H1 (cell line): ENCODE results near the gene NDUFA8. TPM values are rescaled to one million over a fixed set of nuclear protein-coding genes. Genes with fewer than 3 reads are reported as not detected.

Source experiments
- CTCF ChIA-PET: fragments of 300-600 bp; sonication (Branson Sonifier 250); formaldehyde crosslinking; loops from one replicate; lab custom pipeline; 2021; ENCODE audit not compliant: partially characterized antibody; lab: Charles Lee
- POLR2A ChIA-PET: fragments of 300-600 bp; sonication (Branson Sonifier 250); formaldehyde crosslinking; loops from one replicate; lab custom pipeline; 2021; ENCODE audit warnings: inconsistent platforms; ENCODE audit not compliant: partially characterized antibody; lab: Charles Lee
- DNase-seq, 2 experiments: peaks; one replicate each; pipeline versions ENCODE4 v3.0.0 to v3.0.0-alpha.2; 2010 to 2022; ENCODE audit warnings: low spot score in 2 of 2, low read depth in 1 of 2, mixed read lengths in 1 of 2
- FAIRE-seq: peaks from 2 replicates; lab custom pipeline; 2011; peaks lifted over from hg19 to GRCh38; lab: Jason Lieb, UNC
- H2AFZ ChIP-seq: 2 replicates; pipeline ENCODE4 v1.8.1; 2012; ENCODE audit warnings: low read length, inconsistent platforms
- H2AK5ac ChIP-seq: 2 replicates; pipeline ENCODE4 v1.6.1; 2013; ENCODE audit warnings: low read depth, low read length
- H2BK120ac ChIP-seq: replicated peaks from 2 replicates; pipeline ENCODE3; 2013; ENCODE audit warnings: low read depth, low read length, inconsistent platforms
- H2BK12ac ChIP-seq: 2 replicates; pipeline ENCODE4 v1.6.1; 2013; ENCODE audit warnings: low read depth, low read length
- H2BK15ac ChIP-seq: 2 replicates; pipeline ENCODE4 v1.6.1; 2013; ENCODE audit warnings: low read length
- H2BK20ac ChIP-seq: 2 replicates; pipeline ENCODE4 v1.6.1; 2013; ENCODE audit warnings: low read length
- H2BK5ac ChIP-seq: 2 replicates; pipeline ENCODE4 v1.6.1; 2013; ENCODE audit warnings: low read depth, low read length
- H3K14ac ChIP-seq: 2 replicates; pipeline ENCODE4 v1.6.1; 2013; ENCODE audit warnings: inconsistent platforms; ENCODE audit not compliant: insufficient read length
- H3K18ac ChIP-seq: 2 replicates; pipeline ENCODE4 v1.6.1; 2013; ENCODE audit warnings: low read length; ENCODE audit errors: extremely low read depth
- H3K23ac ChIP-seq: 2 replicates; pipeline ENCODE4 v1.6.1; 2013; ENCODE audit warnings: inconsistent platforms; ENCODE audit not compliant: insufficient read length
- H3K23me2 ChIP-seq: 2 replicates; pipeline ENCODE4 v1.6.1; 2013; ENCODE audit warnings: low read depth, low read length
- H3K27ac ChIP-seq: 2 replicates; pipeline ENCODE4 v1.6.1; 2011; ENCODE audit warnings: low read depth, low read length, inconsistent platforms
- H3K27me3 ChIP-seq, 4 experiments: replicated peaks in 1 of 4; 1 replicate in 1 of 4; 2 replicates in 3 of 4; pipeline versions ENCODE4 v1.6.1 to v1.8.1; 2011 to 2013; ENCODE audit warnings: low read length in 3 of 4, mild to moderate bottlenecking in 3 of 4, inconsistent platforms in 2 of 4, mixed read lengths in 2 of 4, moderate library complexity in 1 of 4; ENCODE audit not compliant: control insufficient read depth in 3 of 4, insufficient read depth in 3 of 4; ENCODE audit errors: extremely low read depth in 1 of 4
- H3K36me3 ChIP-seq, 4 experiments: 2 replicates each; pipeline versions ENCODE4 v1.6.1 to v1.8.1; 2011 to 2013; ENCODE audit warnings: mild to moderate bottlenecking in 4 of 4, low read length in 3 of 4, moderate library complexity in 2 of 4, control low read depth in 1 of 4, inconsistent platforms in 1 of 4; ENCODE audit not compliant: insufficient read depth in 4 of 4, control insufficient read depth in 2 of 4
- H3K4ac ChIP-seq: replicated peaks from 2 replicates; pipeline ENCODE3; 2013; ENCODE audit warnings: low read length, low read depth, mixed read lengths, inconsistent platforms; ENCODE audit not compliant: insufficient read length
- H3K4me1 ChIP-seq, 4 experiments: replicated peaks in 1 of 4; 1 replicate in 1 of 4; 2 replicates in 3 of 4; pipeline versions ENCODE4 v1.6.1 to v1.8.1; 2011 to 2013; ENCODE audit warnings: low read length in 3 of 4, inconsistent platforms in 2 of 4, mixed read lengths in 1 of 4; ENCODE audit not compliant: insufficient read depth in 4 of 4, control insufficient read depth in 3 of 4
- H3K4me2 ChIP-seq, 2 experiments: 2 replicates each; pipeline versions ENCODE4 v1.6.1 to v1.8.1; 2011 to 2013; ENCODE audit warnings: low read depth in 2 of 2, low read length in 2 of 2, control low read depth in 1 of 2, inconsistent platforms in 1 of 2, mild to moderate bottlenecking in 1 of 2; ENCODE audit not compliant: insufficient read depth in 1 of 2
- H3K4me3 ChIP-seq, 4 experiments: fragments of 200-600, 300-600 bp in 1 of 4; sonication (generic), shearing (Covaris generic), sonication (Bioruptor Twin) in 1 of 4; 2 replicates each; pipeline versions ENCODE4 v1.5.1 to v1.8.1; 2011 to 2016; ENCODE audit warnings: low read length in 4 of 4, low read depth in 3 of 4, control low read depth in 2 of 4, inconsistent platforms in 2 of 4, mild to moderate bottlenecking in 2 of 4, mixed read lengths in 1 of 4, moderate library complexity in 1 of 4; ENCODE audit not compliant: insufficient read depth in 2 of 4; ENCODE audit errors: extremely low read depth in 1 of 4
- H3K56ac ChIP-seq: replicated peaks from 2 replicates; pipeline ENCODE3; 2013; ENCODE audit warnings: low read depth, mild to moderate bottlenecking, mixed read lengths, low read length, inconsistent platforms; ENCODE audit not compliant: insufficient read length
- H3K79me1 ChIP-seq: 2 replicates; pipeline ENCODE4 v1.6.1; 2013; ENCODE audit warnings: low read depth, low read length, control low read depth
- H3K79me2 ChIP-seq, 2 experiments: 2 replicates each; pipeline versions ENCODE4 v1.6.1 to v1.8.1; 2012 to 2013; ENCODE audit warnings: low read length in 2 of 2, mild to moderate bottlenecking in 2 of 2, inconsistent platforms in 1 of 2; ENCODE audit not compliant: insufficient read depth in 2 of 2, control insufficient read depth in 1 of 2
- H3K9ac ChIP-seq, 4 experiments: replicated peaks in 1 of 4; 1 replicate in 1 of 4; 2 replicates in 3 of 4; pipeline versions ENCODE4 v1.6.1 to v1.8.1; 2011 to 2013; ENCODE audit warnings: low read depth in 3 of 4, low read length in 3 of 4, control low read depth in 2 of 4, mild to moderate bottlenecking in 2 of 4, moderate library complexity in 2 of 4, inconsistent platforms in 1 of 4; ENCODE audit errors: extremely low read depth in 1 of 4
- H3K9me3 ChIP-seq, 2 experiments: 2 replicates each; pipeline versions ENCODE4 v1.6.1 to v1.8.1; 2012 to 2013; ENCODE audit warnings: mild to moderate bottlenecking in 2 of 2, moderate library complexity in 2 of 2, control low read depth in 1 of 2, inconsistent platforms in 1 of 2, low read depth in 1 of 2, low read length in 1 of 2, mixed read lengths in 1 of 2; ENCODE audit not compliant: insufficient read depth in 2 of 2
- H4K20me1 ChIP-seq, 2 experiments: replicated peaks in 1 of 2; 2 replicates each; pipeline versions ENCODE3 to v1.8.1; 2011 to 2013; ENCODE audit warnings: inconsistent platforms in 2 of 2, low read length in 2 of 2, mild to moderate bottlenecking in 1 of 2; ENCODE audit not compliant: insufficient read depth in 2 of 2, control insufficient read depth in 1 of 2
- H4K5ac ChIP-seq: 2 replicates; pipeline ENCODE4 v1.6.1; 2013; ENCODE audit warnings: low read length, low read depth, mixed read lengths, inconsistent platforms; ENCODE audit not compliant: insufficient read length
- H4K8ac ChIP-seq: 2 replicates; pipeline ENCODE4 v1.8.0; 2013; ENCODE audit warnings: mild to moderate bottlenecking, moderate library complexity, low read length, inconsistent platforms; ENCODE audit not compliant: insufficient read depth; ENCODE audit errors: extremely low read depth
- H4K91ac ChIP-seq: replicated peaks from 2 replicates; pipeline ENCODE3; 2013; ENCODE audit warnings: low read length, mixed read lengths, inconsistent platforms; ENCODE audit not compliant: insufficient read length
- HDAC2 ChIP-seq, 2 experiments: fragments of 300-600 bp in 1 of 2; sonication (generic) in 1 of 2; IDR thresholded peaks; 2 replicates each; pipeline ENCODE4 v1.6.1; 2011 to 2012; ENCODE audit warnings: low read depth in 2 of 2, low read length in 2 of 2, mild to moderate bottlenecking in 2 of 2, moderate library complexity in 2 of 2, borderline replicate concordance in 1 of 2, inconsistent platforms in 1 of 2
- JUN ChIP-seq: IDR thresholded peaks from 2 replicates; pipeline ENCODE4 v1.6.1; 2011; ENCODE audit warnings: low read depth, mild to moderate bottlenecking, improper control_type of control experiment, low read length
- NRF1 ChIP-seq: IDR thresholded peaks from 2 replicates; pipeline ENCODE4 v1.6.1; 2011; ENCODE audit warnings: mild to moderate bottlenecking, low read depth, low read length, improper control_type of control experiment
- PHF8 ChIP-seq: fragments of 200-600 bp; sonication (generic); conservative IDR thresholded peaks from 2 replicates; pipeline ENCODE4 v1.7.1; 2012; ENCODE audit warnings: low read depth, mild to moderate bottlenecking, inconsistent platforms, low read length, moderate library complexity
- SIN3A ChIP-seq, 2 experiments: IDR thresholded peaks in 1 of 2; conservative IDR thresholded peaks in 1 of 2; 2 replicates each; pipeline ENCODE4 v1.6.1; 2011 to 2012; ENCODE audit warnings: low read length in 2 of 2, improper control_type of control experiment in 1 of 2, low read depth in 1 of 2, mild to moderate bottlenecking in 1 of 2
- TBP ChIP-seq: IDR thresholded peaks from 2 replicates; pipeline ENCODE4 v1.6.1; 2011; ENCODE audit warnings: low read depth, low read length, improper control_type of control experiment
- WGBS, 2 experiments: shearing (Covaris generic) in 1 of 2; methylation state at CpG; one replicate each; pipeline versions ENCODE4 v1.1.6 to v1.1.7; 2013 to 2015; ENCODE audit warnings: low lambda C conversion rate in 2 of 2, mixed read lengths in 2 of 2, inconsistent platforms in 1 of 2, low coverage in 1 of 2, missing lambda C conversion rate in 1 of 2; ENCODE audit not compliant: insufficient replicate concordance in 2 of 2, insufficient coverage in 1 of 2, insufficient read length in 1 of 2; ENCODE audit errors: extremely low coverage in 1 of 2, missing lambda C conversion rate in 1 of 2; 5-methylcytosine and 5-hydroxymethylcytosine counted together
- long read RNA-seq, 2 experiments: library from RNA in 1 of 2; library from capped mRNA in 1 of 2; stranded (forward); transcript quantifications; one replicate each; pipeline ENCODE4 v2.0.0, GENCODE V29; 2021; ENCODE audit warnings: inconsistent platforms in 1 of 2
- polyA minus RNA-seq, 3 experiments: library from RNA; depleted of rRNA, polyadenylated mRNA; stranded (reverse); fragments of >200 nt; gene quantifications; 1 replicate in 2 of 3; 2 replicates in 1 of 3; pipeline ENCODE4 v1.2.3, GENCODE V29; 2011
- polyA plus RNA-seq, 7 experiments: library from polyadenylated mRNA; depleted of rRNA in 3 of 7; stranded (reverse) in 5 of 7; unstranded in 2 of 7; fragments of >200 nt in 5 of 7; fragments of 200-250 nt in 2 of 7; gene quantifications; 1 replicate in 5 of 7; 2 replicates in 1 of 7; 4 replicates in 1 of 7; pipeline versions ENCODE4 v1.2.1 to v1.2.3, GENCODE V29; 2011 to 2013; ENCODE audit warnings: missing spikeins in 2 of 7, mixed read lengths in 2 of 7
- total RNA-seq: library from RNA; stranded (reverse); fragmentation: NEBNext Ultra II Directional; extraction: Animal tissue kit (Norgen Biotek cat#: 25700); gene quantifications from 2 replicates; pipeline ENCODE4 v1.2.1, GENCODE V29; 2021

The NDUFA8 gene
- total RNA-seq (59.8 and 61.0 TPM in 2 replicates), polyA plus RNA-seq (2011; rRNA removed) (56.6 and 73.8 TPM in 2 replicates), polyA minus RNA-seq (2011; rRNA and poly(A)+ RNA removed) (31.9 and 35.9 TPM in 2 replicates)
- 79.1 TPM for polyA plus RNA-seq (2011; cell fraction: cytosol; rRNA removed)
- 28.4 TPM for polyA plus RNA-seq (2011; cell fraction: nucleus; rRNA removed)
- 77.6 to 100 TPM (median 85.9 TPM) in 4 replicates for polyA plus RNA-seq (2012, experiment 1 of 2)
- polyA plus RNA-seq (2012, experiment 2 of 2) = 79.9 TPM
- 79.1 TPM for polyA plus RNA-seq (2013, experiment 1 of 2)
- polyA plus RNA-seq (2013, experiment 2 of 2) = 79.1 TPM
- 19.2 TPM for polyA minus RNA-seq (2011; cell fraction: cytosol; rRNA and poly(A)+ RNA removed)
- 11.1 TPM for polyA minus RNA-seq (2011; cell fraction: nucleus; rRNA and poly(A)+ RNA removed)
- long read RNA-seq, experiment 1, transcript NDUFA8-201 (4 exons, 844 nt) = major isoform, 40 of 56 reads
- long read RNA-seq, experiment 1, partial matches to known transcripts = 8 of 56 reads
- long read RNA-seq, experiment 1, other reads (novel, unspliced or antisense) = 8 of 56 reads
- long read RNA-seq, experiment 2, transcript NDUFA8-201 (4 exons, 844 nt) = major isoform, 104 of 105 reads
- long read RNA-seq, experiment 2, partial matches to known transcripts = 0 of 105 reads
- long read RNA-seq, experiment 2, other reads (novel, unspliced or antisense) = 1 of 105 reads

DNA sequence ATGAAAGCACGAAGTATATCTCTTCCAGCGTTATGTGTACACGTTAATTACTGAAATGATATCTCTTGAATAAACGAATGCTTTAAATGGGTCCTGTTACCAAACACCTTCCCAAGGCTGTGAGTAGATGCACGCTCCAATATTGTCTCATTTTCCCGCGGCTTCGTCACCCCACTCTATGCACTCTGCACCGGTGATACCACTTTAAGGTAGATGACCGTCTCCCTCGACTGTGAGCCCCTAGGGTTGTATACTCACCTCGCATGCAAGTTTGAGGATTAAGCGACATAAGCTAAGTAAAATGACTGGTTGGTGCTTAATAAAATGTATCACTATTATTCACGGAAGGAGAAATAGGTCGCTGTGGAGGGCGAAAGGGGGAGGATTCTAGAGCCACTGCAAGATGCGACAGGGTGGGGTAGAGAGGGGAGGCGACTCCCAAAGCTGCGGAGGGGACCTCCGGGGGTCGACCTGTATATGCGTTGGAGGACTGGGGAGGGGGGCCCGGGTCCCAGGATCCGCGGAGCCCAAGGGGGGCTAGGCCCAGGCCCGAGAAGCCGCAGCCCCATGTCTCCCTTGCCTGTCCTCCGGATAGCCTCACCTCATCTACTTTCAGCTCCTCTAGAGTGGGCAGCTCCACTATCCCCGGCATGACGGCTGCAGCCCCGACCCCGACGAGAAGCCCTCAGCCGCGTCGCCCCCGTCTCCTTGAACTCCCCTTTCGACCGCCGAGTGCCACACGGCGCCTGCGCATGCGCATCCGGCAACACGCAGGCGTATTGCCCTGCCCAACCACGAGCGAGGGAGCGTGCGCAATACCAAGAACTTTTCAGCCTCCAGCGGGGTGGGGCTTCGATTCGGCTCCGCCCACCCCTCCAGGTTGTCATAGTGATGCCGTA, at the start of gene NDUFA8, which contains the start of gene MORN5:
TSS of gene NDUFA8 (minus strand) at position 754 of the 899 bp plus-strand sequence. CDS start at position 652, 102 bp downstream.
TSS of gene MORN5 (plus strand) at position 883 of the 899 bp plus-strand sequence. CDS start 65 bp downstream, outside the sequence.
- H2BK5ac ChIP-seq = peak within 1 kb of the TSS; percentile 69; the same call in 1 of the 2 replicates
- peaks cover 0 to 4% (median 0%) of the 10 kb centered on the region in 4 experiments; a peak in 2 of 7 replicates for H3K4me1 ChIP-seq
- DNase-seq (peak; percentile 93 to 99), FAIRE-seq (peak; percentile 98)
- no peak within 1 kb of the TSS for H2AK5ac ChIP-seq
- H2BK120ac ChIP-seq = no peak within 1 kb of the TSS
- peak within 1 kb of the TSS; percentile 87 for H2AFZ ChIP-seq
- peaks cover 0 to 2% of the 10 kb centered on the region in 2 experiments for H4K20me1 ChIP-seq
- peak within 1 kb of the TSS; percentile 88 to 93 (median 90) for H3K4me3 ChIP-seq
- H3K23me2 ChIP-seq = peaks cover 2% of the 10 kb centered on the region
- H3K56ac ChIP-seq = no peak within 1 kb of the TSS
- no peak within 1 kb of the TSS for H4K8ac ChIP-seq
- H4K91ac ChIP-seq = no peak within 1 kb of the TSS
- no peak within 1 kb of the TSS for H3K14ac ChIP-seq
- H3K18ac ChIP-seq = peak within 1 kb of the TSS; percentile 44; the same call in 1 of the 2 replicates
- no peaks in the 10 kb centered on the region for H3K36me3 ChIP-seq
- POLR2A ChIA-PET = interaction anchor here (0.9 to 2.2 kb wide), 5 partner anchors 14 to 57 kb away, joined by 3 to 9 read pairs (median 3); no protein-coding TSS in a partner anchor
- peak within 1 kb of the TSS; percentile 37 for H3K27ac ChIP-seq
- 7% methylated on average over 46 of the region's 56 CpGs; no CpG with 5 or more reads in 1 of the 2 experiments for WGBS, 2 experiments
- H3K79me2 ChIP-seq = peaks cover 0 to 20% of the 10 kb centered on the region in 2 experiments; a peak in 3 of 4 replicates
- no peak within 1 kb of the TSS for H3K4ac ChIP-seq
- H3K79me1 ChIP-seq = 0 out of 2 replicates have a peak, but pooled peaks cover 2% of the 10 kb centered on the region
- peak within 1 kb of the TSS; percentile 95 to 100 for H3K4me2 ChIP-seq
- no peak within 1 kb of the TSS for H2BK20ac ChIP-seq
- peaks cover 0 to 4% of the 10 kb centered on the region in 2 experiments; a peak in 2 of 4 replicates for H3K9me3 ChIP-seq
- H2BK12ac ChIP-seq = no peak within 1 kb of the TSS
- CTCF ChIA-PET = interaction anchor here (0.6 to 4.9 kb wide), 38 partner anchors 9 to 220 kb away, joined by 3 to 54 read pairs (median 5); no protein-coding TSS in a partner anchor
- H2BK15ac ChIP-seq = no peak within 1 kb of the TSS
- H3K27me3 ChIP-seq = no peaks in the 10 kb centered on the region; a peak in 1 of 7 replicates
- H4K5ac ChIP-seq = peak within 1 kb of the TSS; percentile 88
- H3K23ac ChIP-seq = no peak within 1 kb of the TSS
- H3K9ac ChIP-seq = peak within 1 kb of the TSS; percentile 38 to 94 (median 72)
- TF ChIP-seq TBP = peak; percentile 54; the same call in 1 of the 2 replicates
- TF ChIP-seq NRF1 = peak; percentile 98
- TF ChIP-seq HDAC2 (IDR thresholded peaks at IDR 0.05; ENCODE audit: borderline replicate concordance in 1 of 2, low read depth in 2 of 2, low read length in 2 of 2) = no peak
- no peak for TF ChIP-seq JUN
- peak in 1 of 2 experiments; percentile 56; a peak in 1 of 4 replicates for TF ChIP-seq SIN3A (conservative IDR thresholded peaks at IDR 0.05 in 1 of 2, IDR thresholded peaks at IDR 0.05 in 1 of 2; ENCODE audit: low read depth in 1 of 2, low read length in 2 of 2)
- peak; percentile 72; the same call in 1 of the 2 replicates for TF ChIP-seq PHF8
